ENCODE results near the gene SART1. TPM values are rescaled to one million over a fixed set of nuclear protein-coding genes. Genes with fewer than 3 reads are reported as not detected.

Gene SART1
- polyA plus RNA-seq, 1 donor (not counting 4 experiments of a cell fraction or from before 2014, with no cell fraction given), result 14.7 TPM

- no peak overlapping the region for H3K9ac ChIP-seq (ENCODE audit: control insufficient read depth, extremely low read depth, insufficient read depth, low read length)
- no peak overlapping the region for H2AFZ ChIP-seq (ENCODE audit: control insufficient read depth, low read length)
- FAIRE-seq (no peak), DNase-seq (ENCODE audit: low read depth, low spot score) (no peak)
- no peaks in the 10 kb centered on the region for H3K9me3 ChIP-seq (ENCODE audit: control insufficient read depth, low read depth, low read length)
- no peaks in the 10 kb centered on the region for H3K9me1 ChIP-seq (ENCODE audit: control insufficient read depth, extremely low read depth, insufficient read depth, low read length)
- dilution Hi-C loops (cut with MboI; ENCODE audit: extremely low pct_ligation_motif_present, low sequenced_read_pairs), result no loop called here
- H3K4me2 ChIP-seq (ENCODE audit: control insufficient read depth, extremely low read depth, insufficient read depth, low read depth, low read length), result no peak overlapping the region
- no peaks in the 10 kb centered on the region for H3K79me2 ChIP-seq (ENCODE audit: control insufficient read depth, insufficient read depth, low read length)
- no peaks in the 10 kb centered on the region for H3K36me3 ChIP-seq (ENCODE audit: control insufficient read depth in 2 of 2, extremely low read depth in 1 of 2, insufficient read depth in 2 of 2, low read length in 2 of 2)
- peaks cover 10% of the 10 kb centered on the region for H3K4me1 ChIP-seq (ENCODE audit: control insufficient read depth, extremely low read depth, insufficient read depth, low read length)
- H4K20me1 ChIP-seq (ENCODE audit: control insufficient read depth, extremely low read depth, insufficient read depth, low read length), result no peaks in the 10 kb centered on the region
- no peak overlapping the region for H3K27ac ChIP-seq (ENCODE audit: control insufficient read depth, insufficient read depth, low read length)
- H3K4me3 ChIP-seq (ENCODE audit: control insufficient read depth in 2 of 3, extremely low read depth in 1 of 3, insufficient read depth in 2 of 3, low read depth in 1 of 3, low read length in 3 of 3), result no peak overlapping the region
- peaks cover 4% of the 10 kb centered on the region for H3K27me3 ChIP-seq (ENCODE audit: control insufficient read depth, extremely low read depth, insufficient read depth, low read length)
- no peak for TF ChIP-seq EZH2 (IDR thresholded peaks at IDR 0.05; ENCODE audit: low read length)
- no peak for TF ChIP-seq CTCF (optimal IDR thresholded peaks at IDR 0.05 in 1 of 3, IDR thresholded peaks at IDR 0.05 in 1 of 3, conservative IDR thresholded peaks at IDR 0.05 in 1 of 3; ENCODE audit: extremely low read depth in 1 of 3, insufficient read depth in 2 of 3, low read length in 3 of 3)
Observed at GRCh38 chr11:65945941-65946558, 15.5 kb upstream of the SART1 start.

DNA sequence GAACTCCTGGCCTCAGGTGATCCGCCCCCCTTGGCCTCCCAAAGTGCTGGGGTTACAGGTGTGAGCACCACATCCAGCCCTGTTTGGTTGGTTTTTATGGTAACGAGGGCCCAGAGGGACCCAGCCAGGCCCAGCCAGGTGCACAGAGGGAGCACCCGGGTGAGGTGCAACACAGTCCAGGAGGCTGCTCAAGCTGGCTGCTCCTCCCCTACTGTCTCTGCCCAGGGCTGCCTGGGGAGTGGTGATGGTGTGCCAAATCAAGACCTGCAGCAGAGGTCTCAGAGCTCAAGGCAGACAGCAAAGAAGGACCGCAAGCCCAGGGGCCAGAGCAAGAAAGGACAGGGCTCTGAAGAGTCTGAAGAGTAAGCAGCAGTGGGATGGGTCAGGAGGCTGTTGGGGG is 14.9 kb upstream of the SART1 start:
- dilution Hi-C loops (cut with MboI; ENCODE audit: extremely low pct_ligation_motif_present, low sequenced_read_pairs), result no loop called here
- no peak for FAIRE-seq

GRCh38 chr11:65947133-65947532 is 14.4 kb upstream of the SART1 start:
- no peak for DNase-seq (ENCODE audit: low read depth, low spot score)
- no peaks in the 10 kb centered on the region for H3K36me3 ChIP-seq (ENCODE audit: control insufficient read depth in 2 of 2, extremely low read depth in 1 of 2, insufficient read depth in 2 of 2, low read length in 2 of 2)
- no peak overlapping the region for H3K9ac ChIP-seq (ENCODE audit: control insufficient read depth, extremely low read depth, insufficient read depth, low read length)
- FAIRE-seq, result no peak
- no peak overlapping the region for H3K4me2 ChIP-seq (ENCODE audit: control insufficient read depth, extremely low read depth, insufficient read depth, low read depth, low read length)
- peaks cover 4% of the 10 kb centered on the region for H3K27me3 ChIP-seq (ENCODE audit: control insufficient read depth, extremely low read depth, insufficient read depth, low read length)
- no peaks in the 10 kb centered on the region for H3K9me1 ChIP-seq (ENCODE audit: control insufficient read depth, extremely low read depth, insufficient read depth, low read length)
- H3K79me2 ChIP-seq (ENCODE audit: control insufficient read depth, insufficient read depth, low read length), result no peaks in the 10 kb centered on the region
- no peak overlapping the region for H3K27ac ChIP-seq (ENCODE audit: control insufficient read depth, insufficient read depth, low read length)
- H3K4me1 ChIP-seq (ENCODE audit: control insufficient read depth, extremely low read depth, insufficient read depth, low read length), result no peaks in the 10 kb centered on the region
- dilution Hi-C loops (cut with MboI; ENCODE audit: extremely low pct_ligation_motif_present, low sequenced_read_pairs), result no loop called here
- TF ChIP-seq CTCF (optimal IDR thresholded peaks at IDR 0.05 in 1 of 3, IDR thresholded peaks at IDR 0.05 in 1 of 3, conservative IDR thresholded peaks at IDR 0.05 in 1 of 3; ENCODE audit: extremely low read depth in 1 of 3, insufficient read depth in 2 of 3, low read length in 3 of 3), result no peak
- no peak for TF ChIP-seq EZH2 (IDR thresholded peaks at IDR 0.05; ENCODE audit: low read length)
- H3K9me3 ChIP-seq (ENCODE audit: control insufficient read depth, low read depth, low read length), result no peaks in the 10 kb centered on the region
- H4K20me1 ChIP-seq (ENCODE audit: control insufficient read depth, extremely low read depth, insufficient read depth, low read length), result no peaks in the 10 kb centered on the region
- no peak overlapping the region for H2AFZ ChIP-seq (ENCODE audit: control insufficient read depth, low read length)
- H3K4me3 ChIP-seq (ENCODE audit: control insufficient read depth in 2 of 3, extremely low read depth in 1 of 3, insufficient read depth in 2 of 3, low read depth in 1 of 3, low read length in 3 of 3), result no peak overlapping the region

More for the DNA sequence above, 14.9 kb upstream of the SART1 start:
- Histone ChIP-seq H3K4me2 (ENCODE audit: control insufficient read depth, extremely low read depth, insufficient read depth, low read depth, low read length) (no peak overlapping the region), H3K9ac (ENCODE audit: control insufficient read depth, extremely low read depth, insufficient read depth, low read length) (no peak overlapping the region), H3K4me1 (ENCODE audit: control insufficient read depth, extremely low read depth, insufficient read depth, low read length) (peaks cover 4% of the 10 kb centered on the region), H4K20me1 (ENCODE audit: control insufficient read depth, extremely low read depth, insufficient read depth, low read length) (no peaks in the 10 kb centered on the region), H3K9me1 (ENCODE audit: control insufficient read depth, extremely low read depth, insufficient read depth, low read length) (no peaks in the 10 kb centered on the region), H3K27me3 (ENCODE audit: control insufficient read depth, extremely low read depth, insufficient read depth, low read length) (peaks cover 4% of the 10 kb centered on the region), H2AFZ (ENCODE audit: control insufficient read depth, low read length) (no peak overlapping the region), H3K4me3 (ENCODE audit: control insufficient read depth in 2 of 3, extremely low read depth in 1 of 3, insufficient read depth in 2 of 3, low read depth in 1 of 3, low read length in 3 of 3) (no peak overlapping the region), H3K36me3 (ENCODE audit: control insufficient read depth in 2 of 2, extremely low read depth in 1 of 2, insufficient read depth in 2 of 2, low read length in 2 of 2) (no peaks in the 10 kb centered on the region), H3K9me3 (ENCODE audit: control insufficient read depth, low read depth, low read length) (no peaks in the 10 kb centered on the region), H3K27ac (ENCODE audit: control insufficient read depth, insufficient read depth, low read length) (no peak overlapping the region), H3K79me2 (ENCODE audit: control insufficient read depth, insufficient read depth, low read length) (no peaks in the 10 kb centered on the region)
- DNase-seq (ENCODE audit: low read depth, low spot score), result no peak
- TF ChIP-seq EZH2 (IDR thresholded peaks at IDR 0.05; ENCODE audit: low read length), result no peak
